Mucosa of gallbladder (tissue), 1 donor: ENCODE results near the gene PGAP1. TPM values are rescaled to one million over a fixed set of nuclear protein-coding genes. Genes with fewer than 3 reads are reported as not detected.

ENCODE experiments used
- DNase-seq: peaks from one replicate; pipeline ENCODE4 v3.0.0-alpha.2; 2020; ENCODE audit warnings: low spot score
- total RNA-seq: library from RNA; stranded (reverse); gene quantifications from one replicate; pipeline ENCODE4 v1.2.1, GENCODE V29; 2021
- donor health status: DM: no; HTN: no; CAD: no.

PGAP1 gene
- total RNA-seq, 1 donor from 2014 or later, result 6.8 TPM

GRCh38 chr2:196802401-196802800 lies 124.1 kb downstream of the PGAP1 start:
- no peak for DNase-seq

- no peak for DNase-seq
Observed at GRCh38 chr2:196801674-196802261, 124.7 kb downstream of the PGAP1 start.

- no peak for DNase-seq
Observed at GRCh38 chr2:196798980-196799379, 127.5 kb downstream of the PGAP1 start.

- no peak for DNase-seq
Observed at GRCh38 chr2:196792865-196793264, 133.6 kb downstream of the PGAP1 start.

GRCh38 chr2:196783431-196784094 lies 142.9 kb downstream of the PGAP1 start:
- DNase-seq, result no peak

Other genes with a start within 250 kb of the PGAP1 start
- gene GTF3C3, start 127.0 kb downstream of the PGAP1 start, total RNA-seq, result 36.1 TPM
- gene C2orf66, start 117.4 kb downstream of the PGAP1 start, total RNA-seq, result not detected